ENCODE measurements around the gene GAL3ST2.
"Not testable (repeated sequence)": the region's sequence is repeated elsewhere in the genome, so short reads cannot be mapped to it uniquely, and the experiment has no call there.

GAL3ST2 gene

GRCh38 chr2:241820625-241821384 is 44.2 kb downstream of the GAL3ST2 start:
- DNase-seq (no peak), ATAC-seq (no peak)

- no peak for DNase-seq
- no peak for ATAC-seq
Measured at GRCh38 chr2:241821460-241822263, 45.0 kb downstream of the GAL3ST2 start.

- no peak for DNase-seq
- ATAC-seq = no peak
Measured at GRCh38 chr2:241822264-241822623, 45.6 kb downstream of the GAL3ST2 start.

DNA sequence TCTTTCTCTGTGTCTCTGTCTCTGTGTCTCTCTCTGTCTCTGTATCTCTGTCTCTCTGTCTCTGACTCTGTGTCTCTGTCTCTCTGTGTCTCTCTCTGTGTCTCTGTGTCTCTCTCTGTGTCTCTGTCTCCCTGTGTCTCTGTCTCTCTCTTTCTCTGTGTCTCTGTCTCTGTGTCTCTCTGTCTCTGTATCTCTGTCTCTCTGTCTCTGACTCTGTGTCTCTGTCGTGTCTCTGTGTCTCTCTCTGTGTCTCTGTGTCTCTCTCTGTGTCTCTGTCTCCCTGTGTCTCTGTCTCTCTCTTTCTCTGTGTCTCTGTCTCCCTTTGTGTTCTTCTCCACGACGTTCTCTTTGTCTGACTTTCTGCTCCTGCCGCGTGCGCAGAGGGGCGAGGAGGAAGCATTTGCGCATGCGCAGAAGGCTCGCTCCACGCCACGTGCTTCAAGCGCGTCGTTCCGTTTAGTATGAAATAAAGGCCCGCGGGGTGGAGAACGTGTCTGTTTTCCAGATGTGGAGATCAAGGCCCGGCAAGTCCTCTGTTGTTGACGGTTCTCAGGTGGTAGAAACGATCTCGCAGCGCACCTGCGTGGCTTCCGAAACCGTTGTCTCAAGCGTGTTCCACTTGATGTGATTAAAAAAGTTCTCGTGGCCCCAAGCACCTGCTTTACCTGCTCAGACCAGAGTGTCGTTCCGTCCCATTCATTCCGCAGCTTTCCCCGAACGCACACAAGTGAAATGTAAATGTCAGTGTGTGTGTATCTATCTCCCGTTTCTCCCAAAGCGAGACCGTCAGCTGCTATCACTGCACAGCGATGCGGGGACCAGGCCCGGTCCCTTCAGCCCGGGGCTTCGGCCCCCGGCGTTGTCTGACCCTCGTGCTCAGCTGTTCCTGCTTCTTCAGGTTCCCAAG is 47.2 kb downstream of the GAL3ST2 start:
- DNase-seq, ATAC-seq: not testable (repeated sequence)

DNA sequence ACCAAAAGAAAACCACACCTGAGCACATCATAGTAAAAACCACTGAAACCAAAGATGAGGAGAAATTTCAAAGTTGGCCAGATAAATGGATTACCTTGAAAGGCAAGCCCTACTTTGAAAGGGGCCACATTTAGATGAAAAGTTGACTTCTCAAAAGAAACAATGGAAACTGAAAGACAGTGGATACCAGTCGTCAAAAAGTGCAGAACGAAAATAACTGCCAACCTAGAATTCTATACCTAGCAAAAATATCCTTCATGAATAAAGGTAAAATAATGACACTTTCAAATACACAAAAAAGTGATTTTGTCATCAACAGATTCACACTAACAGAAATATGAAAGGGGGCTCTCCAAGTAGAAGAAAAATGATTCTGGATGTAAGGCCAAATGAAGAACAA is 50.8 kb downstream of the GAL3ST2 start:
- DNase-seq = no peak
- ATAC-seq = no peak

GRCh38 chr2:241833101-241833663 is 56.6 kb downstream of the GAL3ST2 start:
- no peak for DNase-seq
- no peak for ATAC-seq

DNA sequence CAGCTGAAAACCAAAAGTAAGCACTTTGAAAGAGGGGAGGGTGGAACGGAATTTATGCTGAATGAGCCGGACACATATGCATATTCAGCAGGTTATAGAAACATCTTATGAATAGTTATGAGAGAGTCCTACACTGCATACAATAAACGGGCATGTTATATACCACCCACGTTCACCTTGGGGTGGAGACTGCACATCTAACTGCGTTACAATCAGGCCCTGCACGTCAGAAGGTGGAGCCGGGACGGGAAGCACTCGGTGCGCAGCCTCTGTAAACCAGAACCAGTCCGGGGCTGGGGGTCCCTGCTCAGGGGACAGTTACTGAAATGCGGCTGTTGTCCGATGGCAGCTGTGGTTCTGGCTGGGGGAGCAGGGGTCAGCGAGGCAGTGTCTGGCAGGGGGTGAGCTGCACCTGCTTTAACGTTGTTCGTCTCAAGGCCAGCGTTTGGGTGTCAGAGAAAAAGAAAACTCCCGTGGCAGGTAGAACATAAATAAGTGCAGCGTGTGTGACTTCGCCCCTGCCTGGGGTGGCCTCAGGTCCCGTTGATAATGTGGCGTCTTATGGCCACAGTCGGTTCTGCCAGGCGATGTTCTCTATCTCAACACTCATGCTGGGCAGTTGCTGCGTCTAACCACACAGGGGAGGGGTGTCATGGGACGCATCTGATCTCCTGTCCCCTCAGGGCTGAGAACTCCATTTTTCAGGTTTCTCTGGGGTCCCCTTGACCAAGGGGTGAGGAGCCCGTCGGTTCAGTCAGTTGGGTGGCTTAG is 57.3 kb downstream of the GAL3ST2 start:
- not testable (repeated sequence) for DNase-seq, ATAC-seq

- DNase-seq (no peak), ATAC-seq (no peak)
Measured at GRCh38 chr2:241834527-241835210, 58.0 kb downstream of the GAL3ST2 start.

DNA sequence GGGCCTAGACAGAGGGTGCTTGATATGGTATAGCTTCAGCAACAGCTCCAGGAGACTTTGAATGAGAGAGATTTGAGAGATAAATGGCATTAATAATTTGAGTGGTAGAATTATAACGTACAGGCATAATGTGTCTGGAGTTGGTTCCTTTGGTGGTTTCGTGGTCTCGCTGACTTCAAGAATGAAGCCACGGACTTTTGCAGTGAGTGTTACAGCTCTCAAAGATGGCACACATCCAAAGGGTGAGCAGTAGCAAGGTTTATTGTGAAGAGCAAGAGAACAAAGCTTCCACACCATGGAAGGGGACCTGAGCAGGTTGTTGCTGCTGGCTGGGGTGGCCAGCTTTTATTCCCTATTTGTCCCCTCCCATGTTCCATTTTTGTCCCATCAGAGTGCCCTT is 59.0 kb downstream of the GAL3ST2 start:
- no peak for DNase-seq
- no peak for ATAC-seq

DNA sequence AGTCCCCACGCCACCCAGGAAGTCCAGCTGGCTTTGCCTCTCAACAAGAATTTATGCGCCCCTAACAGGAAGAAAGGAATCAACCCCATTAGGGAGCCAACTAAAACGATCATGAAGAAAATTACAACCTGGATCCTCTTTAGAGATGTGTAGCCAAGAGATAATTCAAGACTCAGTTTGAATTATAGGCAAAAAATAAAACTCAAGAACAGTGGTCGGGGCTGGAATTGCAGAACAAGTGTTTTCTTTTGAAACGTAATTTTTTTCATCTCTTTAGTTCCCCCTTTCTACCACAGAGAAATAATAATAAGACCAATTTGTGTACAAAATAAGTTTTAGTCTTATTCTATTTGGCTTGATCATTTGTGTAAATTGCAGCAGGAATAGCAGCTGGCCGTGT is 59.7 kb downstream of the GAL3ST2 start:
- no peak for ATAC-seq

DNA sequence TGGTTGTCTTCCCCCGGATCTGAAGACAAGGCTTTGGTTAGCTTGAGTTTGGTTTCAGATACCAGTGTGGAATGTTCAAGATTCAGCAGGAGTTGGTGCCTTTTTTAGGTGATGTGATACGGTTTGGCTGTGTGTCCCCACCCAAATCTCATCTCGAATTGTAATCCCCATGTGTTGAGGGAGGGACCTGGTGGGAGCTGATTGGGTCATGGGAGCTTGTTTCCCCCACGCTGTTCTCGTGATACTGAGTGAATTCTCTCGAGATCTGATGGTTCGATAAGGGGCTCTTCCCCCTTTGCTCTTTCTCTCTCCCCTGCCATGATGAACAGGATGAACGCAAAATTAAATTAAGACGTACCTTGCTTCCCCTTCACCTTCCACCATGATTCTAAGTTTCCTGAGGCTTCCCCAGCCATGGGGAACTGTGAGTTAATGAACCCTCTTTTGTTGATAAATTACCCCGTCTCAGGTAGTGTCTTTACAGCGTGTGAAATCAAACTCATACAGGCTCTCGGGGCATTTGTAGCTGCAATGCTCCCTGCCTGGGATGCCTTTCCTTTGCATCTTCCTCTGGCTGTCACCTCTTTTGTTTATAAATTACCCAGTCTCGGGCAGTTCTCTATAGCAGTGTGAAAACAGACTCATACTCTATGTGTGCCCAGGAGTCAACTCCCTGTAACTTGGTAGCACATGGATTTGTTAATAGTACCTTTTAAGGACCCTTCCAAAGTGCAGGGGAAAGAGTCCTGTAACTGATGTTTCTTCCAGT is 60.8 kb downstream of the GAL3ST2 start:
- DNase-seq (no peak), ATAC-seq (no peak)

More for the DNA sequence above, 59.7 kb downstream of the GAL3ST2 start:
- DNase-seq = no peak

- no peak for DNase-seq
- ATAC-seq = no peak
Measured at GRCh38 chr2:241841181-241842066, 64.8 kb downstream of the GAL3ST2 start.

- DNase-seq (no peak), ATAC-seq (no peak)
Measured at GRCh38 chr2:241842067-241842415, 65.4 kb downstream of the GAL3ST2 start.

DNA sequence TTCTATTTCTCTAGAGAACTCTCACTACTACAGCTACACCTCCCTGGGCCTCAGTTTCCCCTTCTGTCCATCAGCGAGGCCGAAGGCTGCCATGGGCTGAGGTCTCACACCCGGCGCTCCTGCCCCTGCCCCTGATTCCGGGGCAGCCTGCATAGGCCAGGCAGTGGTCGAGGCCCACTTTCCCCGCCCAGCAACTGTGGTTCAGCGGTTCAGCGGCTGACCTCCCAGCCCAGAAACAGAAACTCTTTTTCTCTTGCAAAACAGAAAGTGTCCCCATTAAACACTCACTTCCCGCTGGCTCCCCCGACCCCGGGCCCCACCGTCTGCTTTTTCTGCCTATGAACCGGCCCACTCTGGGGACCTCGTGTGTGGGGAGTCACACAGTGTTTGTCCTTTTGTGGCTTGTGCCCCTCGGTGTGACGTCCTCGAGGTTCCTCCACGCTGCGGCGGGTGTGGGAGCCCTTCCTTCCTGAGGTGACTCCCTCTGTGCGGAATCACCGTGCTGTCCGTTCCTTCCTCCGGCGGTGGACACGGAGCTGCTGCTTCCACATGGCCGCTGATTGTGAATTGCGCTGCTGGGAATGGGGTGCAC is 66.1 kb downstream of the GAL3ST2 start:
- ATAC-seq = peak; percentile 30
- peak; percentile 74 for DNase-seq

- ATAC-seq = no peak
- no peak for DNase-seq
Measured at GRCh38 chr2:241843321-241844065, 66.9 kb downstream of the GAL3ST2 start.

- peak; percentile 90 for ATAC-seq
- peak; percentile 94 for DNase-seq
Measured at GRCh38 chr2:241844066-241844728, 67.6 kb downstream of the GAL3ST2 start.

Measured in stimulated activated naive CD8-positive, alpha-beta T cell treated with anti-CD3 and anti-CD28 coated beads, Interleukin-15, Interleukin-2, amounts not matched to agents 100 U/mL and 50 U/mL, for 24 hours (primary cell).